ENCODE data around the gene LRRC31.

DNA sequence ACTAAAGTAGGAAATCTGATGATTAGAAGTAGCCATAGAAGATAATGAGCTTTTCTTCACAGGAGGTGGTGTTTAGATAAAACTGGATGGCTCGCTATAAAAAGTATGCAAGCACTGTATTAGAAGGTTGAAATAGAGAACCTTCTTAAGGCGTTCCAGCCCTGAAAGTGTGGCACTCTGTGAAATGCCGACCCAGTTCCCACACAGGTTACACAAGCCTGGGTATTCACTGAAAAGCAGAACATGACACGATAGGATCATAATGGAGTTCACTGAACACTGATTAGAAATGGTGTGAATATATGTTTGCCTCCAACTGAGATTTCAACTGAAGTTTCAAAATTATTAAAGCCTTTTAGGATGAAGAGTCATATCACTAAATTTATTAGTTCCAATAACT lies 42.0 kb downstream of the LRRC31 start:
- no peak for TF ChIP-seq CTCF (IDR thresholded peaks at IDR 0.05)
- TF ChIP-seq POLR2A (IDR thresholded peaks at IDR 0.05), result no peak
